Suprapubic skin (tissue), 4 donors: ENCODE measurements around the gene LHFPL6.

Experiments
- EP300 ChIP-seq: sonication (generic); formaldehyde crosslinking; IDR thresholded peaks from one replicate; pipeline ENCODE4 v1.6.1; 2017; ENCODE audit warnings: antibody characterized with exemption
- POLR2A ChIP-seq, 2 donors: fragments of 450-650 bp; IDR thresholded peaks; one replicate each; pipeline ENCODE4 v1.6.1; 2017; ENCODE audit warnings: antibody characterized with exemption in 2 of 2, mild to moderate bottlenecking in 2 of 2, moderate library complexity in 2 of 2
- POLR2AphosphoS5 ChIP-seq, 3 donors: sonication (generic); formaldehyde crosslinking; IDR thresholded peaks; one replicate each; pipeline ENCODE4 v1.6.1; 2017; ENCODE audit warnings: antibody characterized with exemption in 3 of 3
- TF ChIP-seq, protein P1 (sequence below), 2 donors: fragments of 200-600 bp in 1 of 2; fragments of 450-650 bp in 1 of 2; sonication (generic) in 1 of 2; IDR thresholded peaks; one replicate each; pipeline ENCODE4 v1.5.1; 2016 to 2019; ENCODE audit warnings: antibody characterized with exemption in 2 of 2, mild to moderate bottlenecking in 1 of 2, moderate library complexity in 1 of 2

DNA sequence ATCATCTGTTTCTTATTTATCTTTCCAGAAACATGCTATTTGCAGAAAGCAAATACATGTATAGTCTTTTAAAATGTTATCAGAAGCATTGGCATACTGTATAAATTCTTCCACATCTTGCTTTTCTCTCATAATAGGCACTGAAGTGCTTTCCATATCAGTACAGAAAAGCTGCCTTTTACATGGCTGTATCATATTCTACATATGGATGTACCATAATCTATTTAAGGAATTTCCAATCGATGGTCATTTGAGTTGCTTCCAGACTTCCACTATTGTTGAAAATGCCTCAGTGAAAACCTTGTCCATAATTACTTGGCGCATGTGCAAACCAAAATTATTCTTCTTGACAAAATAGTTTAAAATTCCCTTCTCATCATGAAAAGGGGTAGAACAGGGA lies 272.5 kb downstream of the LHFPL6 start:
- TF ChIP-seq, protein P1, sequence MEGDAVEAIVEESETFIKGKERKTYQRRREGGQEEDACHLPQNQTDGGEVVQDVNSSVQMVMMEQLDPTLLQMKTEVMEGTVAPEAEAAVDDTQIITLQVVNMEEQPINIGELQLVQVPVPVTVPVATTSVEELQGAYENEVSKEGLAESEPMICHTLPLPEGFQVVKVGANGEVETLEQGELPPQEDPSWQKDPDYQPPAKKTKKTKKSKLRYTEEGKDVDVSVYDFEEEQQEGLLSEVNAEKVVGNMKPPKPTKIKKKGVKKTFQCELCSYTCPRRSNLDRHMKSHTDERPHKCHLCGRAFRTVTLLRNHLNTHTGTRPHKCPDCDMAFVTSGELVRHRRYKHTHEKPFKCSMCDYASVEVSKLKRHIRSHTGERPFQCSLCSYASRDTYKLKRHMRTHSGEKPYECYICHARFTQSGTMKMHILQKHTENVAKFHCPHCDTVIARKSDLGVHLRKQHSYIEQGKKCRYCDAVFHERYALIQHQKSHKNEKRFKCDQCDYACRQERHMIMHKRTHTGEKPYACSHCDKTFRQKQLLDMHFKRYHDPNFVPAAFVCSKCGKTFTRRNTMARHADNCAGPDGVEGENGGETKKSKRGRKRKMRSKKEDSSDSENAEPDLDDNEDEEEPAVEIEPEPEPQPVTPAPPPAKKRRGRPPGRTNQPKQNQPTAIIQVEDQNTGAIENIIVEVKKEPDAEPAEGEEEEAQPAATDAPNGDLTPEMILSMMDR (IDR thresholded peaks at IDR 0.05), result no peak
- TF ChIP-seq POLR2A (IDR thresholded peaks at IDR 0.05), result no peak
- TF ChIP-seq EP300, result no peak
- TF ChIP-seq POLR2AphosphoS5 (IDR thresholded peaks at IDR 0.05), result no peak
